Stimulated activated CD8-positive, alpha-beta memory T cell treated with anti-CD3 and anti-CD28 coated beads, Interleukin-4, amount 100 ng/mL, for 24 hours (primary cell): ENCODE data around the gene TNNC1.
A peak's percentile ranks its signal among the peaks of the same experiment; 100 is the strongest.

Source experiments
- DNase-seq: peaks from one replicate; pipeline ENCODE4 v3.0.0-alpha.2; 2020; ENCODE audit warnings: low read depth

Gene TNNC1

DNA sequence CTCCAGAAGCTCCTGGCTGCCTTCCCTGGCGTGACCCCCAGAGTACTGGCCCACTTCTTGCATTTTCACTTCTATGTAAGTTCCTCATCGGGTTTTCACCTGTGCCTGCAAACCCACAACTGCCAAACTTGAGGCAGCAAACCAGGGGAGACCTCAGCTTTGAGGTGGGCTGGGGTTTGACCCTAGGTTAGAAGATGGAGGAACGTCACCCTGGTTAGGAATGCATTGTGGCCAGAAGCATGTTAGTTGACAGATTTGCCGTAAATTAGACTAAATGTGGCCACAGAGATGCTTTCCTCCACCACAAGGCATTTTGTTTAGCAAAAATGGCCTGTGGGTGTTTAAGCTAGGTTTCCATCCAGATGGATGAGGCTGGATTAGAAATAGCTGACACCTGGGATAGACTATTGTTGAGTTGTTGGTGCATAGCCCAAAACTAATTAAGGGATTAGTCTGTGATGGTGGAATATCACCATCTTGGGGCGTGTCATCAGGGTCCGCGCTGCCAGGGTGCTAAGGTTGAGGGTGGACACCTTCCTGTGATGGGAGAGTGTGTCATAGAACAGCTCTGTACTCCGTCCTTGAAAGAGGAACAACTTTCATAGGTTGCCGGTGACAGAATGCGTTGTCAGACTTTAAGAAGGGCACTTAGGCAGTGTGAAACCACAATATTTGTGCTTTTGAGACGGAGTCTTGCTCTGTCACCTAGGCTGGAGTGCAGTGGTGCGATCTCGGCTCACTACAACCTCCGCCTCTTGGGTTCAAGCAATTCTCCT, 5.1 kb upstream of the TNNC1 start:
- no peak for DNase-seq

DNA sequence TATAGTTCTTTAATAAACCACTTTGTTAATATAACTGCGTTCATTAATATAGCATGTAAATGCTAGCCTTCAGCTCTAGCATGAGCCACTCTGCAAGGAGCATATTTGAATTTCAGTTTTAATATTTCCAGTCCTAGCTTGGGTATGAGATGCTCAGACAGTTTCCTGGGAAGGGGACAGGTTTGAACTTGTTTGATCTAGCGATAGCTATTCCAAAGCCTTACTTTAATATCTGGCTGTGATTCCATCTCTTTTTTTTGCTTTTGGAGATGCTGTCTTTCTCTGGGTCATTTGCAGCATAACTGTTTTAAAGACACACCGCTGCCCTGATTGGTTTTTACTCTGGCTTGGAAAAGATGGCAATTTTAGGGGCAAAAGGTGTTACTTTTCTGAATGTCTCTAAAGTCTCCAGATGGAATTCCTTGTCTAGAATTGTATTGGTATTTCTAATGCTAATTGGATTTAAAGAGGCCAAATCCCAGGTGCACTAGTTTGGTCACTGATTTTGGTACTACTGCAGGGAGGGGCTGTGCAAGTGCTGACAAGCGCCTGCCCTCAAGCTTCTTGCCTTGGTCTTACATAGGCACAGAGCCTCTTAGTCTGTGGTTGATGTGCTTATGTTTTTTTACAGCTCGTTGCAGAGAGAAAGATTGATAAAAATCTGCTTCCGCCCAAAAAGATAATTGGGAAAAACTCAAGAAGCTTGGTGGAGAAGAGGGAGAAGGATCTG, 4.4 kb upstream of the TNNC1 start:
- DNase-seq: no peak

DNA sequence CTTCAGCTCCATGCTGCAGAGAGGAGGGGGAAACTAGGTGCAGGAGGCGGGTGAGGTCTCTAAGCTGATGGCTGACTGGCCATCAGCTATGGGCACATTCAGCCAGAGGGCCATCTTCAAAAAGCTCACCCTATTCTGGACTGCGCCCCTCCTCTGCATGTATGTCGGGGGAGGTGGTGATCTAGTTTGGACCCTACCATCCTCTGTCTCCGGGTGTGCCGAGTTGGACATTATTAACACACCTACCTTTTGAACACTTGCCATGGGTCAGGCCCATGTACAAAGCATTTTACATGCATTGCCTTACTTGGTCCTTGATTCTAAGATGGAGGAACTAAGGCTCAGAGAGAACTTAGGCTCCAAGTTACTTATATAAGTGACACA, 3.0 kb upstream of the TNNC1 start:
- DNase-seq: no peak

DNA sequence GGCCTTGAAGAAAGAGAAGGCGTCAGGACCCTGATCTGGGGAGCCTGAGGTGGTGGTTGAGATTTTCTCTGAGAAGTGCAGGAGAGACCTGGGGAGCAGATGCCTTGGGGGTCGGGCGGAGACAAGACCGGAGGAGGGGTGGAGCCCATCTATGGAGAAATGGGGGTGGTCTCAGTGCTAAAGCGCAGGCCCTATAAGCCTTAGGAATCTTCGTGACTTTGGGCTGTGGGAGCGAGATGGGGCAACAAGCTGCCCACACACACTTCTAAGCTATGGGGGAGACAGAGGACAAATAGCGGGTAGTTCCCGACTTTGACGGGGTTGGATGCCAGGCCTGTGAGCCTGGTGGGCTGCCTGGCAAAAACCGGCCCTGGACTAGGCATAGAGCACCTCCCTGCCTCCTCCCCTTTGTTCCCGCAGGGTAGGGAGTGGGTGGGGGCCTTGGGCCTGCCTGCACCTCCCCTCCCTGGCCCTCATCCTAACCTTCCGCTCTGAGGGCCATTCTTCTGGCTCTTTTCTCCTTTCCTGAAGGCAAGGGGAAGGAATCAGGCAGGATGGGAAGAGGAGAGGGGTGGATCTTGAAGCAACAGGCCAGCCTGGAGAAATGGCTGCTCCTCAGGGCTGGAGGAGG, 2.4 kb upstream of the TNNC1 start:
- no peak for DNase-seq

DNA sequence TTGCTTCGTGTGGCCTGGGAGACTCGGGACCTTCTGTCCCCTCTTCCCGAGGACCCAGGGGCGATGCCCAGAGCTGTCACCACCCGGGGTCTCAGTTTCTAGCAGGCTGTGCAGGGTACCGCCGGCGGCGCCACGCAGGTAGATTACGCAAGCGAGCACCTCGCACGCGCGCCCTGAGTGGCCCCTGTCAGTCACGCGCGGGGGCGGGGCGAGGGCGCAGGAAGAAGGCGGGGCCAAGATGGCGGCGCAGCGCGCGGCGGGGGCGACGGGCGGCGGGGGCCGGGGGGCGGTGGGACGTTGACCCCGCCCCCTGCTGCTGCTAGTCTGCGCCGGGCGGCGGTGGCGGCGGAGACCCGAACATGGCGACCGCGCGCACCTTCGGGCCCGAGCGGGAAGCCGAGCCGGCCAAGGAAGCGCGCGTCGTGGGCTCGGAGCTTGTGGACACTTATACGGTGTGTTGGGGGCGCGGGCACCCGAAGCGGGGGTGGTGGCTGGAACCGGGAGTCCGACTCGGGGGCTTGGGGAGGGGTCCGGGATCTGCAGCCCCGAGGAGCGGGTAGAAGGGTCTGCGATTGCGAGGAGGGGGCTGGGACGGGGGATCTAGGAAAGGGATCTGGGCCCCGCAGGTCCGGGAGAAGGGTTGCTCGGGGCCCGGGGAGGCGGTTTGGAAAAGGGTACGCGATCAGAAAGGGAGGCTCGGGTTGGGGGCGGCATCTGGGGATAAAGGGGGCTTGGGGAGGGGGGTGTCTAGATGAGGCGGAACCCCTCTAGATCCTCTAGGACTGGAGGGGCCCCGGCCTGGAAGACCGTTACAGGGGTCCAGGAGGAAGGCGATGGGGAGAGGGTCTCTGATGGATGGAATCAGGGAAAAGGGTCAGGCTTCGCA, 1.7 kb upstream of the TNNC1 start, which contains the start of gene NISCH:
NISCH (plus strand) TSS at position 322 of the 886 bp plus-strand sequence; CDS start at position 360, 38 bp downstream.
- DNase-seq: peak; percentile 93

DNA sequence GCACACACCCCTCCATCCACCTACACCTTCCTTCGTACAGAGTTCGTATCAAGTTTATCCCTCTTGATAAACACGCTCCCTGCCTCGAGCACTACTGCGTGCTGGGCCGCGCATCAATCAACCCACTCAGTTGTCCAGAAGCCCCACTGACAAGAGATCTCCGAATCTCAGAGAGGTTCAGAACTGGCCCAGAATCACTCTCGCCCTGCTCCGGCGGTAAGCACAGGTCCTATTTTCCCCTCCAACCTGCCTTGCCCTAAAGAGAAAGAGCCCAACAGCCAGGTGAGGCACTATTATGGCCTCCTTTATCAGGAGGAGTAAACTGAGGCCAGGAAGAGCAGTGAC, 1.1 kb upstream of the TNNC1 start:
- no peak for DNase-seq

DNA sequence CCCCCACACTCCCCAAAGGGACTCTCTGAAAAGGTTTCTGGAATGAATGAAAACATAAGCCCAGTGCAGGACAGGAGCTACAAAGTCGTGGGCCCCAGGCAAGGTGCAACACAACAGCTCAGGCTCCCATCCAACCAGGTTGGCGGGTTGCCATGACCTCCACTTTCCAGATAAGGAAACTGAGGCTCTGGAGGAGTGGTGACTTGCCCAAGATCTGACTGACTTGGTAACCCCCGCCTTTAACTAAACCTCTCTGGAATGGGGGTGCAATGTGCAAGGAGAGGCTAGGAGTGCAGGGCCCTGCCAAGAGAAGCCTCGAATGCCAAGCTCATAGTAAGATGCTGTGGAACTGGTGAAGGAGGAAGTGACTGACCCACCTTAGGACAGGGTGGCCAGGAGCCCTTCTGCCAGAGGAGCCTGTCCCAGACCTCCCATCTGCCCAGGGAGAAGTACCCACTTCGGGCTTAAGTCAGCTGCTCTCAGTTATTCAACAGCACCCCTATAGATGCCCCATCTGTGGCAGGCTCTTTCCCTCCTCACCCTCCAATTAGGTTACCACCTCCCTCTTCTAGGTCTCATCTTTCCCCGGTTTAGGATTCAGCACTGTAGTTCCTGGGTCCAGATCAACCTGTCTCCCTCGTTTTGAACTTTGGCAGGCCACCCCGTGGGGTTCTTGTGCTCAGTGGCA, 553 bp upstream of the TNNC1 start:
- DNase-seq: no peak

DNA sequence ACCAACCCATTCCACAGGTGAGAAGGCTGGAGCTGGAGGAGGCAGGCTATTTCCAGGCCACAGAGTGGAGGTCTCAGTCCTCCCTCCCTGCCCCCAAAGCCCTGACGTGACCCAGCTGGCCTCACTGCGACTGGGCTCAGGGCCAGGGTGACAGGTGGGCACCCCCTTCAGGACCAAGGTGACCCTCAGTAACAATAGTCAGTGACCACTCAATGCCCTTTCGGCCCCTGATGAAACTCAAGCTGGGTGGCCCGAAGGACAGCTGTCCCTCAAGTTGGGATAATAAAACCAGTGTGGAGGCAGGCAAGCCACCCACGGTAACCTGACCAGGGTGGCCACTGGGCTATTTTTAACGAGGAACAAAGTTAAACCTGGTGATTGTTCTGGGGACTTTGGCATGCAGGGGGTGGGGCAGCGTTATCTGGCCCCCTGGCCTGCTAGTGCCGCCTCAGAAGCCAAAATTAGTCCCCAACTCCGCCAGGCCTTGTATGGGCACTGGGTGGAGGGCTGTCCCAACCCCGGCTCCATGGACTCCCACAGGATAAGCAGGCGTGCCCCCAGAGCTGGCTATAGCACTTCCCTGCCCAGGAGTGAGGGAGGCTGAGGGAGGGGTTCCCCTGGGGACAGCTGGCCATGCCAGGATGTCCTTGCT, 1.1 kb downstream of the TNNC1 start:
- DNase-seq: no peak

DNA sequence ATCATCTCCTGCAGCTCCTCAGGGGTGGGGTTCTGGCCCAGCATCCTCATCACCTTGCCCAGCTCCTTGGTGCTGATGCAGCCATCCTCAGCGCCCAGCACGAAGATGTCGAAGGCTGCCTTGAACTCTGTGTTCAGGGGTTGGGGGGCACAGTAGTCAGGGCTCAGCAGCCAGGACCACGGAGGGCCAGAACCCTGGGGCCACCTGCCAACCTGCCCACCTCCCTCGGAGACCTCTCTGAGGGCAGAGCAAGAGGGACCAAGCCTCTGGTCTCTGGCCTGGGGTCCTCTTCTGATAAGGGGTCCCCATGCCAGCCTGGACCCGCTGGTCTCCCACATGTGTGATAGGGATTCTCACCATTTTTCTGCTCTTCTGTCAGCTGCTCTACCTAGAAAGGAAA, 1.7 kb downstream of the TNNC1 start:
- DNase-seq: no peak

DNA sequence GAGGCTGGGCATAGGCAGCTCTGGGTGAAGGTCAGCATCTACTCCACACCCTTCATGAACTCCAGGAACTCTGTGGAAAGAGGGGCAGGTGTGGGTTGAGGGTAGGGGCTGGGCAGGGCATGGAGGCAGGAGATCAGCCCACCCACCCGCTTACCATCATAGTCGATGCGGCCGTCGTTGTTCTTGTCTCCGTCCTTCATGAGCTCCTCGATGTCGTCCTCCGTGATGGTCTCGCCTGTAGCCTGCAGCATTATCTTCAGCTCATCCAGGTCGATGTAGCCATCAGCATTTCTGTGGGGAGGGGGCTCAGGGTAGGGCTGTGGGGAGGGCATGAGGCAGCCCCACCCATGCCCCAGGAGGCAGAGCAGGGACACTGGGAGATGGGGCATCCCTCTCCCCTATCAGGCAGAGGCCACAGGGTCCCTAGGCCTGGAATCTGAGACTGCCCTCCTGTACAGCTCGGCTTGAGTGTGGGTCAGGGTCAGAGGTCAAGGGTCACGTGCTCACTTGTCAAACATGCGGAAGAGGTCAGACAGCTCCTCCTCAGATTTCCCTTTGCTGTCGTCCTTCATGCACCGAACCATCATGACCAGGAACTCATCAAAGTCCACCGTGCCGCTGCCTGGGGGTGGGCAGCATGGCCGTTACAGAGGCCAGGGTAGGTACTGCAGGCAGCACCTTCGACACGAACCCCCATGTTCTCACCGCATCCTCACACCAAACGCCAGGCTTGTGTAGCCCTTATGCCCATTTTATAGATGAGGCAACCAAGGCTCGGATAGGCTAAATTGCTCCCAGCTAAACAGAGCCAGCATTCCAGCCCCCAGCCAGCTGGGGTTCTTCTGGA, 2.4 kb downstream of the TNNC1 start:
- DNase-seq: no peak

DNA sequence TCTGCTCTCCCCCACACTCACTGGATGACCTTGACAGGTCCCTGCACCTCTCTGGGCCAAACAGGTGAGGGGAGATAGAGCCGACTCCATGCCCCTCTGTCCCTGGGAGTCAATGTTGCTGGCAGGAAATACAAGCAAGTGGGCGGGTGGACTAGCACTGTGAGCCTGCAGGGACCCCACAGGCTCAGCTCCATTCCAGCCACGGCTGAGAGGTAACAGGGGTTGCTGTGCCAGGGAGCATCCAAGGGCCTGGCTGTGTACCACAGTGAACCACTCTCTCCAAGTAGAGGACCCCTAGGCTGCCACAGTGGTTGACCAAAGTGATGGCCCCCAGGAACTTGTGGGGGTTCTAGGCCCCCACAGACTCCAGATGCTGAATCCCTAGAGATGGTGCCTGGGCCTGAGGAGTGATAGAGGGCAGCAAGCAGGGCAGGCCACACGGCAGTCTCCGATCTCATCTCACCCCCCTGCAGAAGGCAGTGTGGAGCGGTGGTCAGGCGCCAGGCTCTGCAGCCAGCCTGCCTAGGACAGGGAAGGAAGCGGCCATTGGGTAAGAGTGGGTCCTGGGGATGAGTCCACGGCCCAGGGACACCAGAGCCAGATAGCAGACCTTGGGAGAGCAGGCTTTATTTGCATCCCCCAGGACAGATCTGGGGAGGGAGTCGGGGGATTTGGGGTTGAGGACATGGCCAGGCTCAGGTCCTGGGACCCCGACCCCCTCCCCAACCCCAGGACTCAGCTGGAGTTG, 3.2 kb downstream of the TNNC1 start:
- no peak for DNase-seq

DNA sequence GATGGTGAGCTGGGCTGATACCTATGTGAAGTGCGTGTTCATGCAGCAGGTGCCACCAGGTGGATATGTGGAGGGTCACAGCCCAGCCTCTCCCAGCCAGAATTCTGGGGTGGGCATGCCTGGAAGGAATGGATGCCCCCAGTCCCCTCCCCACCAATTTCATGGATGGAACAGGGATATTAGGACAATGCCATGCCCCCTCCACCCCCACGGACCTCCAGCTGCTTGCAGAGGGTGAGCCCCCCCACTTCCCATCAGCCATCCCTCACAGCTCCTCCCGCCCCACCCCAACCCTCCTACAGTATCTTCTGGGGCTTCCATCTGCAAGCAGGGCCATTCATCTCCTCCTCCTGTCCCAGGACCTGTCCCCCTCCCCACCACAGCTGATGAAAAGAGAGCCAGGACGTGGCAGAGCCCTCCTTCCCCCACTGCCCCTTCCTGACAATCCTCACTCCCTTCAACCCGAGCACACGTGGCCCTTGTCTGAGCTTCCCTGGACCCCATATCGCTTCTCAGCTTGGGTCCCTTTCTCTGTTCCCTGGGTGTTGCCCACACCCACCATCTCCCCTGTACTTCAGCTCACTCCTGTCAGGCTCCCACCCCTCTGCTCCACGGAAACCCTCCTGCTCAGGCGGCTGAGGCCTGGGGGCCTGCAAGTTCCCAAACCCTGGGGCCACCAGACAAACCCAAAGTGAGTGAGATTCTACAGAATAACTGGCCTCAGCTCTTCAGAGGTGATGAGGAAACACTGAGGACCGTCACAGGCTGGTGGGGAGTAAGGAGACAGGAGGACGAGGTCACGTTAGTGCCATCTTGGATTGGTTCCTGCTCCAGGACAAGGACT, 6.1 kb downstream of the TNNC1 start:
- DNase-seq: no peak

DNA sequence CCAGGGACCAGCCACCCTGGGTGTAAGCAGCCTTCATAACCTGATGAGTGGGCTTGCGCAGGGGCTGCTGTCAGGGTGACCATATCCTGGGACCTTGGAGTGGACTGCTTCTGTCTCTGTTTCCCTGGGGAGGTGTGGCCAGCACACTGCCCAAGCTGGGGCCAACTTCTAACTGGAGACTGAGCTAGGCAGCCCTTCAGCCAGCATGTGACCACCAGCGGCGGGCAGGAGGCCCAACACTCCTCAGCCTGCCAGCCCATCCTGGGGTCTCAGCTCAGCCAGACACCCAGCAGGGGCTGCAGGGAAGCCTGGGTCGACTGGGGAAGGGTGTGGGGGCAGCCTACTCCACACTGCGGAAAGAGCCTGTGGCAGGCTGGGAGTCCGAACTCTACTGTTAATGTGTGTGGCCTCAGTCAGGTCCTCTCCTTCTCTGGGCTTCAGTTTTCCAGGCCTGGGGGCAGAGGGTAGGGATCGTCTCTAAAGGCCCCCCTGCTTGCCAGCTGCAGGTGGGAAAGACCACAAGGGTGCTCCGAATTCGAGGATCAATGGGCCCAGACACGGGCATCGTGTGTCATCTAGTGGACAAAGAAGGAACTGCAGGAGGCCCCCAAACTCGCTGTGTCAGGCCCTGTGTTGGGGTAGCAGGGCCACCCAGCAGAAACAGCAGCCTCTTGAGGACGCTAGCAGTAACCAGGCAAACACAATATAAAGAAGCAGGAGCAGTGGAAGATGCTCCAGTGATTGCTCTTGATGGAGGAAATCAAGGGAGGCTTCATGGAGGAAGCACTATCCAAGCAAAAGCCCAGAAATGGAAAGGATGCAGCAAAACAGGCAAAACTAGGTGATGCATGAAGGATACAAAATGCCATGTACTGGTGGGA, 7.0 kb downstream of the TNNC1 start:
- peak; percentile 51 for DNase-seq

DNA sequence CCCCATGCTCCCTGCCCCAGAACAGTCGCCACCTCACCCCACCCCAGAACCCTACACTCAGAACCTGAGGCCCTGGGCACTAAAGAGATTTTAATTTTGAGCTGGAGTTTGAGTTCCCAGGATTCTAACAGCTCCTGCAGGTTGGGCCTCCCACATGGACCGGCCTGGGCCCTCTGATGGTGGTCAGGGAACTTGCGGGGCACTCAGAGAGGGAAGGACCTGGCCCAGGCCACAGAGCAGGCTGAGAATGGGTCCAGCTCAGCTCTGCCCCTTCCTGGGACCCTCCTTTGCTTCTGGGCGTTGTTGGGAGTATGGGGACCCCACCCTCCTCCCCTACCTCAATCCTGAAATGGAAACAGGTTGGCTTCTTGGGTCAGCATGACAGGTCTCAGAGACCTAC, 7.8 kb downstream of the TNNC1 start:
- DNase-seq: no peak

DNA sequence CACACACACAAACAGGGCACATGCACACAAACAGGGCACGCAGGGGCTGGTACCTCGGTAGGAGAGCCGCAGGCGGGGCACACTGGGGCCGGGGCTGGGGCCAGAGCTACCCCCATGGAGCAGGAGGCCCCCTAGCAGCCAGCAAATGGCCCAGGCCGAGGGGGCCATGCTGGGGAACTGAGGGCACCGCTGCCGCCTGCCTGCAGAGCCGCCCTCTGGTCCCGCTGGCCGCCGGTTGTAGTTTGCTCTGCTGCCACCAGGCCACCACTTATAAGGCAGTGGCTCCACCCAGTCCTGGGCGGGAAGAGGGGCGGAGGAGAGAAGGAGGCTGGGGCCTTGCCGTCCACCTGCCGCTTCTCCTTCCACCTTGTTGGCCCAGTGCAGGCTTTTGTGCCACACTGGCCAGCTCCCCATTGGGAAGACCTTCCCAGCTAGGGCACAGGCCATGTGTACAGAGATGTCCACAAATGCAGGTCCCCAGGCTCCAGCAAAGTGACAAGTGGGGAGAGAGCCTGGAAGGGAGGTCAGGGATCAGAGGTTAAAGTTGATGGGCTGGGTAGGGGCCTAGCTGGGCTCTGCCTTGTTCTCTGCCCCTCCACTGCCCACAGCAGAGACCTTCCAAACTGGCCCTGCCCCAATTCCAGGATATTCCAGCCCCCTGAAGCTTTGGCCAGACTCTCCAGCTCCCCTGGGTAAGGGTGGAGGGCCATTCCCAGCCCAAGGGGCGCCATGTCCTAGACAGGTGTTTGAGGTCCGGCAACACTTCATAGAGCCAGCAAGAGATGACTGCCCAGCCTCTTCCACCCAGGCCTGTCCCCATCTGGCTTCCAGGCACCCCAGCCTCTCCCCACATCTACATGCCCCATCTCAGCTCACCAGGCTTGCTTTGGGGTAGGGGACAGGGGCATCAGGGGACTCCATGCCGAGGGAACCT, 8.7 kb downstream of the TNNC1 start, which contains the start of gene SEMA3G:
SEMA3G (minus strand) TSS at position 244 of the 934 bp plus-strand sequence; CDS start at position 168, 76 bp downstream.
- peak; percentile 68 for DNase-seq
